Activated CD8-positive, alpha-beta memory T cell treated with anti-CD3 and anti-CD28 coated beads, Interleukin-2, amount 50 U/mL, for 1 hour (primary cell): Measurements from ENCODE around the gene DISP2.

ENCODE experiments used
- DNase-seq: peaks from one replicate; pipeline ENCODE4 v3.0.0-alpha.2; 2020; ENCODE audit errors: extremely low read depth

Gene DISP2

GRCh38 chr15:40357723-40358470 lies at the start of gene DISP2:
DISP2 (plus strand) TSS chr15:40358219; CDS start chr15:40358322, 103 bp downstream.
- DNase-seq = peak; percentile 59

- no peak for DNase-seq
These were observed 48.6 kb upstream of the DISP2 start for GRCh38 chr15:40309344-40309862.

GRCh38 chr15:40310001-40310959 lies 47.7 kb upstream of the DISP2 start:
- DNase-seq = no peak

GRCh38 chr15:40310993-40311392 lies 47.0 kb upstream of the DISP2 start:
- no peak for DNase-seq

- DNase-seq = no peak
These were observed 45.5 kb upstream of the DISP2 start for GRCh38 chr15:40312370-40313158.

GRCh38 chr15:40313531-40314398 lies 44.3 kb upstream of the DISP2 start:
- no peak for DNase-seq

- DNase-seq = no peak
These were observed 43.2 kb upstream of the DISP2 start for GRCh38 chr15:40314723-40315276.

- DNase-seq = no peak
These were observed 41.1 kb upstream of the DISP2 start for GRCh38 chr15:40316931-40317330.

GRCh38 chr15:40317580-40317979 lies 40.4 kb upstream of the DISP2 start:
- no peak for DNase-seq

- no peak for DNase-seq
These were observed 37.6 kb upstream of the DISP2 start for GRCh38 chr15:40320409-40320808.

- DNase-seq = no peak
These were observed 37.1 kb upstream of the DISP2 start for GRCh38 chr15:40320931-40321371.

- DNase-seq = no peak
These were observed 35.3 kb upstream of the DISP2 start for GRCh38 chr15:40322531-40323238.

- peak; percentile 69 for DNase-seq
These were observed 34.6 kb upstream of the DISP2 start, which contains the start of gene INAFM2 for GRCh38 chr15:40323239-40323952. INAFM2 (plus strand) TSS chr15:40323692; CDS start chr15:40324056, 364 bp downstream.

- DNase-seq = no peak
These were observed 33.8 kb upstream of the DISP2 start for GRCh38 chr15:40323953-40324937.

- DNase-seq = no peak
These were observed 32.8 kb upstream of the DISP2 start for GRCh38 chr15:40325188-40325587.

- no peak for DNase-seq
These were observed 32.3 kb upstream of the DISP2 start for GRCh38 chr15:40325700-40326099.

GRCh38 chr15:40327457-40327856 lies 30.6 kb upstream of the DISP2 start:
- DNase-seq = no peak

GRCh38 chr15:40328176-40328575 lies 29.8 kb upstream of the DISP2 start:
- DNase-seq = no peak
